GM13976 (cell line): ENCODE data around the gene ELMO1.

ENCODE experiments used
- DNase-seq: peaks from one replicate; pipeline ENCODE4 v3.0.0; 2012; ENCODE audit warnings: low spot score
- CTCF ChIP-seq: IDR thresholded peaks from 2 replicates; pipeline ENCODE4 v1.5.1; 2012; ENCODE audit warnings: borderline replicate concordance, mild to moderate bottlenecking; ENCODE audit not compliant: insufficient read depth; ENCODE audit errors: extremely low read depth, missing control alignments, control extremely low read depth
- in situ Hi-C: fragments of 300-500 bp; cut with MboI; formaldehyde crosslinking; loops from one replicate; pipeline ENCODE4 v1.12.0; 2022; ENCODE audit warnings: low sequenced_read_pairs, mixed read lengths, inconsistent platforms; ENCODE audit not compliant: unreplicated experiment

Gene ELMO1

GRCh38 chr7:36823353-36823752 is 625.3 kb downstream of the ELMO1 start:
- DNase-seq, result no peak
- in situ Hi-C loops, result no loop called here

DNA sequence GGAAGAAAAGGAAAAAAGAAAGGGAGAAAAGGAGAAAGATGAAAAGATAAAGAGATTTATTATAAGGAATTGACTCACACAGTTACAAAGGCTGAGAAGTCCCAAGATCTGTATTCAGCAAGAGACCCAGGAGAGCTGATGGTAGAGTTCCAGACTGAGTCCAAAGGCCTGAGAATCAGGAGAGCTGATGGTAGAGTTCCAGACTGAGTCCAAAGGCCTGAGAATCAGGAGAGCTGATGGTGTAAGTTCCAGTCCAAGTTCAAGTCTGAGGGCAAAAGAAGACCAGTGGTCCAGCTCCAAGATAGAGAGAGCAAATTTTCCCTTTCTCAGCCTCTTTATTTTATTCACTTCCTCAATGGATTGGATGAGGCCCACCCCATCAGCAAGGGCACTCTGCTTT is 627.0 kb downstream of the ELMO1 start:
- DNase-seq, result no peak
- in situ Hi-C loops, result no loop called here
- TF ChIP-seq CTCF, result no peak

More at GRCh38 chr7:36823353-36823752, 625.3 kb downstream of the ELMO1 start:
- no peak for TF ChIP-seq CTCF

- no peak for DNase-seq
- in situ Hi-C loops, result no loop called here
- TF ChIP-seq CTCF, result no peak
Observed at GRCh38 chr7:36820527-36821170, 628.0 kb downstream of the ELMO1 start.

GRCh38 chr7:36819639-36820038 is 629.0 kb downstream of the ELMO1 start:
- no peak for TF ChIP-seq CTCF
- in situ Hi-C loops, result no loop called here
- DNase-seq, result no peak

DNA sequence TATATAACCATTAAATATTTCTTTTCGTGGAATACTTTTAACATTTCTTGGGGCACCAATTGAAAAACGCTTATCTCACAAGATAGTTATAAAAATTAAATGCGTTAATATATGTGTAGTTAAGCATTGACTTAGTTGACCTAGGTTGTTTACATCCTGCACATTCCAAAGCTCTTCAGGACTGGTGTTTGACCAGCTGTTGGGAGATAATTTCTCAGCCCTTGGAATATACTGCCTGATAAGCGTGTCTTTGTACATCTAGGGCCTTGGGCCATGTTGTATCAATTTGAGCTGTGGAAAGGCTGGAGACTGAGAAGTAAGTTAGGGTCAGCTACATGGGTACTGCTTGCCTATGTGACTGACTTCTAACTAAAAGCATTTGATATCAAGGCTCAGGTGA is 634.4 kb downstream of the ELMO1 start:
- in situ Hi-C loops, result no loop called here
- DNase-seq, result no peak
- no peak for TF ChIP-seq CTCF

GRCh38 chr7:36811807-36812206 is 636.9 kb downstream of the ELMO1 start:
- no peak for DNase-seq
- no peak for TF ChIP-seq CTCF
- in situ Hi-C loops, result no loop called here

- TF ChIP-seq CTCF, result no peak
- DNase-seq, result no peak
- in situ Hi-C loops, result no loop called here
Observed at GRCh38 chr7:36810489-36810888, 638.2 kb downstream of the ELMO1 start.
